Measurements from ENCODE around the gene TECR. TPM values are rescaled to one million over a fixed set of nuclear protein-coding genes. Genes with fewer than 3 reads are reported as not detected.
"Not testable (repeated sequence)": the region's sequence is repeated elsewhere in the genome, so short reads cannot be mapped to it uniquely, and the experiment has no call there.

TECR gene
- polyA plus RNA-seq, 1 donor from 2014 or later = 31.4 TPM

- H3K4me3 ChIP-seq (ENCODE audit: low read length) = no peak overlapping the region
- no peaks in the 10 kb centered on the region for H3K79me2 ChIP-seq (replicated peaks; ENCODE audit: insufficient read depth, low read length)
- H3F3A ChIP-seq (ENCODE audit: insufficient read depth, low read length, poor library complexity, severe bottlenecking) = no peaks in the 10 kb centered on the region
- no peaks in the 10 kb centered on the region for H4K20me1 ChIP-seq (ENCODE audit: insufficient read depth)
- no peak overlapping the region for H3K9ac ChIP-seq (ENCODE audit: low read length)
- H3K4me2 ChIP-seq (ENCODE audit: low read length) = no peak overlapping the region
- TF ChIP-seq MXI1 (conservative IDR thresholded peaks at IDR 0.05; ENCODE audit: poor library complexity, severe bottlenecking) (no peak), RAD21 (conservative IDR thresholded peaks at IDR 0.05) (no peak)
- H2AFZ ChIP-seq (ENCODE audit: low read depth, low read length) = no peak overlapping the region
- H3K36me3 ChIP-seq (ENCODE audit: insufficient read depth, low read length) = no peaks in the 10 kb centered on the region
- H3K27me3 ChIP-seq (ENCODE audit: insufficient read depth, low read depth, low read length) = no peaks in the 10 kb centered on the region
- no peaks in the 10 kb centered on the region for H3K9me2 ChIP-seq (ENCODE audit: insufficient read depth, low read length)
- H3K27ac ChIP-seq (ENCODE audit: low read length) = no peak overlapping the region
- no peaks in the 10 kb centered on the region for H3K9me3 ChIP-seq (ENCODE audit: low read length)
Measured at GRCh38 chr19:14550201-14550754, 20.9 kb downstream of the TECR start.

- H3K9me2 ChIP-seq (ENCODE audit: insufficient read depth, low read length); H3K9me3 ChIP-seq (ENCODE audit: low read length); H3K4me2 ChIP-seq (ENCODE audit: low read length); H3K27me3 ChIP-seq (ENCODE audit: insufficient read depth, low read depth, low read length); H3K36me3 ChIP-seq (ENCODE audit: insufficient read depth, low read length); H4K20me1 ChIP-seq (ENCODE audit: insufficient read depth); H2AFZ ChIP-seq (ENCODE audit: low read depth, low read length); H3K4me3 ChIP-seq (ENCODE audit: low read length); H3F3A ChIP-seq (ENCODE audit: insufficient read depth, low read length, poor library complexity, severe bottlenecking); H3K9ac ChIP-seq (ENCODE audit: low read length); H3K27ac ChIP-seq (ENCODE audit: low read length); H3K79me2 ChIP-seq (replicated peaks; ENCODE audit: insufficient read depth, low read length): not testable (repeated sequence)
- TF ChIP-seq CTCF (IDR thresholded peaks at IDR 0.05; ENCODE audit: poor library complexity, severe bottlenecking) = peak; percentile 20
Measured at GRCh38 chr19:14551134-14552005, 22.0 kb downstream of the TECR start.

- not testable (repeated sequence) for H3K79me2 ChIP-seq (replicated peaks; ENCODE audit: insufficient read depth, low read length); H3K27me3 ChIP-seq (ENCODE audit: insufficient read depth, low read depth, low read length); H3K27ac ChIP-seq (ENCODE audit: low read length)
Measured at GRCh38 chr19:14552006-14552360, 22.6 kb downstream of the TECR start.

GRCh38 chr19:14553042-14553938 is 23.9 kb downstream of the TECR start:
- H3K4me2 ChIP-seq (ENCODE audit: low read length) = no peak overlapping the region
- H2AFZ ChIP-seq (ENCODE audit: low read depth, low read length) = no peak overlapping the region
- H3K9ac ChIP-seq (ENCODE audit: low read length) = no peak overlapping the region
- H3K79me2 ChIP-seq (replicated peaks; ENCODE audit: insufficient read depth, low read length) = no peaks in the 10 kb centered on the region
- H3K4me3 ChIP-seq (ENCODE audit: low read length) = no peak overlapping the region
- H4K20me1 ChIP-seq (ENCODE audit: insufficient read depth) = no peaks in the 10 kb centered on the region
- no peaks in the 10 kb centered on the region for H3K27me3 ChIP-seq (ENCODE audit: insufficient read depth, low read depth, low read length)
- H3K36me3 ChIP-seq (ENCODE audit: insufficient read depth, low read length) = no peaks in the 10 kb centered on the region
- H3K9me3 ChIP-seq (ENCODE audit: low read length) = no peaks in the 10 kb centered on the region
- H3K9me2 ChIP-seq (ENCODE audit: insufficient read depth, low read length) = no peaks in the 10 kb centered on the region
- no peak overlapping the region for H3K27ac ChIP-seq (ENCODE audit: low read length)
- no peaks in the 10 kb centered on the region for H3F3A ChIP-seq (ENCODE audit: insufficient read depth, low read length, poor library complexity, severe bottlenecking)
- TF ChIP-seq RAD21 (conservative IDR thresholded peaks at IDR 0.05) (no peak), EZH2 (IDR thresholded peaks at IDR 0.05; ENCODE audit: borderline replicate concordance, insufficient read depth, low read length, poor library complexity, severe bottlenecking) (no peak), MXI1 (conservative IDR thresholded peaks at IDR 0.05; ENCODE audit: poor library complexity, severe bottlenecking) (no peak), CTCF (IDR thresholded peaks at IDR 0.05; ENCODE audit: poor library complexity, severe bottlenecking) (no peak), REST (IDR thresholded peaks at IDR 0.05; ENCODE audit: borderline replicate concordance) (no peak), POLR2AphosphoS5 (IDR thresholded peaks at IDR 0.05) (no peak), EP300 (conservative IDR thresholded peaks at IDR 0.05; ENCODE audit: poor library complexity, severe bottlenecking) (no peak)

More at GRCh38 chr19:14552006-14552360, 22.6 kb downstream of the TECR start:
- H3K36me3 ChIP-seq (ENCODE audit: insufficient read depth, low read length); H3K9ac ChIP-seq (ENCODE audit: low read length); H2AFZ ChIP-seq (ENCODE audit: low read depth, low read length); H3K4me2 ChIP-seq (ENCODE audit: low read length); H3F3A ChIP-seq (ENCODE audit: insufficient read depth, low read length, poor library complexity, severe bottlenecking); H3K9me2 ChIP-seq (ENCODE audit: insufficient read depth, low read length); H3K9me3 ChIP-seq (ENCODE audit: low read length); H3K4me3 ChIP-seq (ENCODE audit: low read length); H4K20me1 ChIP-seq (ENCODE audit: insufficient read depth): not testable (repeated sequence)
